ENCODE measurements around the gene CCNA2. TPM values are rescaled to one million over a fixed set of nuclear protein-coding genes. Genes with fewer than 3 reads are reported as not detected.

The CCNA2 gene
- total and polyA plus RNA-seq, 4 donors = 0.33 to 81.4 (median 2.4) TPM

DNA sequence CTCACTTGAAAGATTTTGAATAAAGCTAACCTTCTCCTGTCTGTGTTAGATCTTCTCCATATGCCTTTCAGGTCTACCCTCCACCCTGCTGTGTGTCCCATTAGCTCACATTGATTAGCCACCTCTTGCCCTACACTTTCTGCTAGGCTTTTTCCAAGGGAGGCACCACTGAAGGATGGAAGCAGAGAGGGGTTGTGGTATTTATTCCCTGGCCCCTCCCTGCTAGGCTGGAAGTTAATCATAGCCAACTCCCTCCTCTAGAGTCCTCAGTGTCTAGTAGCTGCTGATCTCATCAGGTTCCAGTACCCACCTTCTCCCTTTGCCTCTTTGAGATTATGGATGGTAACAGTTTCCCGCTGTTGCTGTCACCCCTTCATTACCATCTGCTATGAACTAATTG is 49.8 kb downstream of the CCNA2 start (continued):
- TF ChIP-seq REST (IDR thresholded peaks at IDR 0.05) = no peak
- TF ChIP-seq HNF4G (IDR thresholded peaks at IDR 0.05) = no peak

- no peak overlapping the region for H3K9ac ChIP-seq (ENCODE audit: low read depth in 1 of 2, low read length in 2 of 2)
- whole genome bisulfite sequencing = 83% methylated on average over 1 of the region's 1 CpG
- DNase-seq (ENCODE audit: low spot score) = no peak
- no peak overlapping the region for H3K27ac ChIP-seq (ENCODE audit: low read depth in 1 of 2, low read length in 2 of 2)
- H3K9me3 ChIP-seq (ENCODE audit: control insufficient read depth in 4 of 4, low read length in 3 of 4) = no peaks in the 10 kb centered on the region
- no peaks in the 10 kb centered on the region for H3K4me1 ChIP-seq (ENCODE audit: control insufficient read depth in 4 of 4, insufficient read depth in 4 of 4, low read length in 3 of 4)
- H3K36me3 ChIP-seq (ENCODE audit: control insufficient read depth in 4 of 4, insufficient read depth in 3 of 4, low read depth in 1 of 4, low read length in 3 of 4) = no peaks in the 10 kb centered on the region
- TF ChIP-seq ZBTB33 (IDR thresholded peaks at IDR 0.05) (no peak), FOXA2 (IDR thresholded peaks at IDR 0.05) (no peak), GABPA (IDR thresholded peaks at IDR 0.05 in 1 of 2, conservative IDR thresholded peaks at IDR 0.05 in 1 of 2) (no peak), NR2F2 (IDR thresholded peaks at IDR 0.05) (no peak), YY1 (IDR thresholded peaks at IDR 0.05) (no peak), EGR1 (IDR thresholded peaks at IDR 0.05; ENCODE audit: low read depth in 2 of 2) (no peak), ATF3 (IDR thresholded peaks at IDR 0.05) (no peak), RAD21 (IDR thresholded peaks at IDR 0.05) (no peak), JUND (IDR thresholded peaks at IDR 0.05) (no peak), RXRA (IDR thresholded peaks at IDR 0.05) (no peak), FOXA1 (IDR thresholded peaks at IDR 0.05) (no peak), REST (IDR thresholded peaks at IDR 0.05) (no peak), TAF1 (conservative IDR thresholded peaks at IDR 0.05) (no peak), HNF4G (IDR thresholded peaks at IDR 0.05) (no peak), SP1 (IDR thresholded peaks at IDR 0.05) (no peak), HNF4A (conservative IDR thresholded peaks at IDR 0.05) (no peak)
- TF ChIP-seq, protein P1, sequence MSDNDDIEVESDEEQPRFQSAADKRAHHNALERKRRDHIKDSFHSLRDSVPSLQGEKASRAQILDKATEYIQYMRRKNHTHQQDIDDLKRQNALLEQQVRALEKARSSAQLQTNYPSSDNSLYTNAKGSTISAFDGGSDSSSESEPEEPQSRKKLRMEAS (IDR thresholded peaks at IDR 0.05) = no peak
- TF ChIP-seq, protein P2, sequence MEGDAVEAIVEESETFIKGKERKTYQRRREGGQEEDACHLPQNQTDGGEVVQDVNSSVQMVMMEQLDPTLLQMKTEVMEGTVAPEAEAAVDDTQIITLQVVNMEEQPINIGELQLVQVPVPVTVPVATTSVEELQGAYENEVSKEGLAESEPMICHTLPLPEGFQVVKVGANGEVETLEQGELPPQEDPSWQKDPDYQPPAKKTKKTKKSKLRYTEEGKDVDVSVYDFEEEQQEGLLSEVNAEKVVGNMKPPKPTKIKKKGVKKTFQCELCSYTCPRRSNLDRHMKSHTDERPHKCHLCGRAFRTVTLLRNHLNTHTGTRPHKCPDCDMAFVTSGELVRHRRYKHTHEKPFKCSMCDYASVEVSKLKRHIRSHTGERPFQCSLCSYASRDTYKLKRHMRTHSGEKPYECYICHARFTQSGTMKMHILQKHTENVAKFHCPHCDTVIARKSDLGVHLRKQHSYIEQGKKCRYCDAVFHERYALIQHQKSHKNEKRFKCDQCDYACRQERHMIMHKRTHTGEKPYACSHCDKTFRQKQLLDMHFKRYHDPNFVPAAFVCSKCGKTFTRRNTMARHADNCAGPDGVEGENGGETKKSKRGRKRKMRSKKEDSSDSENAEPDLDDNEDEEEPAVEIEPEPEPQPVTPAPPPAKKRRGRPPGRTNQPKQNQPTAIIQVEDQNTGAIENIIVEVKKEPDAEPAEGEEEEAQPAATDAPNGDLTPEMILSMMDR (IDR thresholded peaks at IDR 0.05; ENCODE audit: low read depth, low read length, missing input control) = no peak
- H3K4me3 ChIP-seq (ENCODE audit: low read depth in 1 of 3, low read length in 3 of 3) = no peak overlapping the region
- H3K27me3 ChIP-seq (ENCODE audit: control insufficient read depth in 4 of 4, insufficient read depth in 4 of 4, low read length in 3 of 4) = peaks cover 0 to 5% (median 2%) of the 10 kb centered on the region in 4 donors
Observed at GRCh38 chr4:121771869-121772268, 51.8 kb downstream of the CCNA2 start.
